A673 (cell line): Measurements from ENCODE around the gene ROBO3. TPM values are rescaled to one million over a fixed set of nuclear protein-coding genes. Genes with fewer than 3 reads are reported as not detected.

Source experiments
- BruUV-seq: library from RNA; stranded (reverse); fragments of 400-500 nt; replicated peaks from 2 replicates; lab custom pipeline; 2021; lab: Mats Ljungman, UMichigan
- CTCF ChIA-PET: fragments of 300-600 bp; sonication (Branson Sonifier 250); formaldehyde crosslinking; loops from one replicate; lab custom pipeline; 2022; ENCODE audit warnings: antibody characterized with exemption; lab: Charles Lee
- POLR2A ChIA-PET: fragments of 300-600 bp; sonication (Branson Sonifier 250); formaldehyde crosslinking; loops from one replicate; lab custom pipeline; 2022; ENCODE audit warnings: antibody characterized with exemption; ENCODE audit not compliant: low non-redundant PET; lab: Charles Lee
- DNase-seq: peaks from one replicate; pipeline ENCODE4 v3.0.0-alpha.2; 2015; ENCODE audit warnings: low spot score
- H3K27ac ChIP-seq: fragments of 200-600 bp; sonication (generic); 2 replicates; pipeline ENCODE4 v1.5.1; 2016; ENCODE audit warnings: mixed run types, low read depth, mild to moderate bottlenecking, mixed read lengths, antibody characterized with exemption, low read length; ENCODE audit not compliant: poor library complexity, severe bottlenecking
- H3K27me3 ChIP-seq: fragments of 200-600 bp; sonication (generic); replicated peaks from 2 replicates; pipeline ENCODE4 v1.6.1; 2017; ENCODE audit warnings: mixed run types, low read depth, mild to moderate bottlenecking, mixed read lengths, antibody characterized with exemption, low read length; ENCODE audit not compliant: insufficient read depth, poor library complexity
- H3K36me3 ChIP-seq: fragments of 200-600 bp; sonication (generic); 2 replicates; pipeline ENCODE4 v1.6.1; 2016; ENCODE audit warnings: mixed run types, mild to moderate bottlenecking, mixed read lengths, antibody characterized with exemption, low read length; ENCODE audit not compliant: insufficient read depth, poor library complexity, severe bottlenecking
- H3K4me1 ChIP-seq: fragments of 200-600 bp; sonication (generic); 2 replicates; pipeline ENCODE4 v1.6.1; 2017; ENCODE audit warnings: mixed run types, mild to moderate bottlenecking, mixed read lengths, antibody characterized with exemption, low read length; ENCODE audit not compliant: insufficient read depth, poor library complexity, severe bottlenecking
- H3K4me3 ChIP-seq: fragments of 200-600 bp; sonication (generic); 2 replicates; pipeline ENCODE4 v1.5.1; 2016; ENCODE audit warnings: low read depth, mixed run types, mild to moderate bottlenecking, mixed read lengths, low read length; ENCODE audit not compliant: poor library complexity, severe bottlenecking
- H3K9me3 ChIP-seq: fragments of 200-600 bp; sonication (generic); 2 replicates; pipeline ENCODE4 v1.6.1; 2016; ENCODE audit warnings: mixed run types, low read depth, mild to moderate bottlenecking, mixed read lengths, antibody characterized with exemption, low read length; ENCODE audit not compliant: poor library complexity, severe bottlenecking
- EZH2 ChIP-seq: fragments of 200-600 bp; sonication (generic); IDR thresholded peaks from 2 replicates; pipeline ENCODE4 v1.6.1; 2017; ENCODE audit warnings: borderline replicate concordance, low read depth, mild to moderate bottlenecking, mixed read lengths, antibody characterized with exemption, low read length; ENCODE audit not compliant: poor library complexity, severe bottlenecking
- intact Hi-C: fragments of 100-400 bp; cut with micrococcal nuclease; formaldehyde crosslinking; loops from one replicate; pipeline ENCODE4 v1.10.0; 2022; ENCODE audit not compliant: unreplicated experiment
- total RNA-seq: library from RNA; stranded (reverse); gene quantifications from 2 replicates; pipeline ENCODE4 v1.2.3, GENCODE V29; 2021
- TF ChIP-seq, protein P1 (sequence below): fragments of 300-800, 200-600 bp; sonication (generic); conservative IDR thresholded peaks from 2 replicates; pipeline ENCODE4 v1.5.1; 2017; ENCODE audit warnings: low read depth, mild to moderate bottlenecking, antibody characterized with exemption, low read length, moderate library complexity, mixed read lengths

The ROBO3 gene
- total RNA-seq, 1 experiment from 2014 or later, result 2.3 TPM

DNA sequence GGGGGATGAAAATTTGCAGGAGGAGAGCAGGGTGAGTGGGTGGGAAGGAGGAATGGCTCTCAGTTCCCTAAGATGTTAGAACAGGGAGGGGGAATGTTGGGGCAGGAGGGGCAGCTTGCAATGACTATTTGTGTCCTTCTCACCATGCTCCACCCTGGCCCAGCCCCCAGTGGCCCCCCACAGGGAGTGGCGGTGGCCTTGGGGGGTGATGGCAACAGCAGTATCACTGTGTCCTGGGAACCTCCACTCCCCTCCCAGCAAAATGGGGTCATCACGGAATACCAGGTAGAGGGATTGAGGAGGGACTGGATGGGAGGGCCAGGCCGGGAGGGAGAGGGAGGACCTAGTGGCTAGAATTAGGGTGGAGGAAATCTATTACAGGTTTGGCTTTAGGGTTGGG, 10.2 kb downstream of the ROBO3 start:
- H3K9me3 ChIP-seq, result no peaks in the 10 kb centered on the region
- no peaks in the 10 kb centered on the region for H3K36me3 ChIP-seq
- DNase-seq, result no peak
- H3K27ac ChIP-seq, result no peak overlapping the region
- H3K27me3 ChIP-seq, result peaks cover 28% of the 10 kb centered on the region
- ChIA-PET POLR2A (no interaction called here), CTCF (interaction anchor here (0.9 to 1.5 kb wide), 3 partner anchors 89 to 216 kb away, joined by 3 to 6 read pairs (median 3); no protein-coding TSS in a partner anchor)
- no peaks in the 10 kb centered on the region for H3K4me1 ChIP-seq
- TF ChIP-seq, protein P1, sequence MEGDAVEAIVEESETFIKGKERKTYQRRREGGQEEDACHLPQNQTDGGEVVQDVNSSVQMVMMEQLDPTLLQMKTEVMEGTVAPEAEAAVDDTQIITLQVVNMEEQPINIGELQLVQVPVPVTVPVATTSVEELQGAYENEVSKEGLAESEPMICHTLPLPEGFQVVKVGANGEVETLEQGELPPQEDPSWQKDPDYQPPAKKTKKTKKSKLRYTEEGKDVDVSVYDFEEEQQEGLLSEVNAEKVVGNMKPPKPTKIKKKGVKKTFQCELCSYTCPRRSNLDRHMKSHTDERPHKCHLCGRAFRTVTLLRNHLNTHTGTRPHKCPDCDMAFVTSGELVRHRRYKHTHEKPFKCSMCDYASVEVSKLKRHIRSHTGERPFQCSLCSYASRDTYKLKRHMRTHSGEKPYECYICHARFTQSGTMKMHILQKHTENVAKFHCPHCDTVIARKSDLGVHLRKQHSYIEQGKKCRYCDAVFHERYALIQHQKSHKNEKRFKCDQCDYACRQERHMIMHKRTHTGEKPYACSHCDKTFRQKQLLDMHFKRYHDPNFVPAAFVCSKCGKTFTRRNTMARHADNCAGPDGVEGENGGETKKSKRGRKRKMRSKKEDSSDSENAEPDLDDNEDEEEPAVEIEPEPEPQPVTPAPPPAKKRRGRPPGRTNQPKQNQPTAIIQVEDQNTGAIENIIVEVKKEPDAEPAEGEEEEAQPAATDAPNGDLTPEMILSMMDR, result no peak
- no peak for TF ChIP-seq EZH2
- intact Hi-C loops, result no loop called here
- BruUV-seq, result no TSS peak
- H3K4me3 ChIP-seq, result peak overlapping the region; percentile 58

DNA sequence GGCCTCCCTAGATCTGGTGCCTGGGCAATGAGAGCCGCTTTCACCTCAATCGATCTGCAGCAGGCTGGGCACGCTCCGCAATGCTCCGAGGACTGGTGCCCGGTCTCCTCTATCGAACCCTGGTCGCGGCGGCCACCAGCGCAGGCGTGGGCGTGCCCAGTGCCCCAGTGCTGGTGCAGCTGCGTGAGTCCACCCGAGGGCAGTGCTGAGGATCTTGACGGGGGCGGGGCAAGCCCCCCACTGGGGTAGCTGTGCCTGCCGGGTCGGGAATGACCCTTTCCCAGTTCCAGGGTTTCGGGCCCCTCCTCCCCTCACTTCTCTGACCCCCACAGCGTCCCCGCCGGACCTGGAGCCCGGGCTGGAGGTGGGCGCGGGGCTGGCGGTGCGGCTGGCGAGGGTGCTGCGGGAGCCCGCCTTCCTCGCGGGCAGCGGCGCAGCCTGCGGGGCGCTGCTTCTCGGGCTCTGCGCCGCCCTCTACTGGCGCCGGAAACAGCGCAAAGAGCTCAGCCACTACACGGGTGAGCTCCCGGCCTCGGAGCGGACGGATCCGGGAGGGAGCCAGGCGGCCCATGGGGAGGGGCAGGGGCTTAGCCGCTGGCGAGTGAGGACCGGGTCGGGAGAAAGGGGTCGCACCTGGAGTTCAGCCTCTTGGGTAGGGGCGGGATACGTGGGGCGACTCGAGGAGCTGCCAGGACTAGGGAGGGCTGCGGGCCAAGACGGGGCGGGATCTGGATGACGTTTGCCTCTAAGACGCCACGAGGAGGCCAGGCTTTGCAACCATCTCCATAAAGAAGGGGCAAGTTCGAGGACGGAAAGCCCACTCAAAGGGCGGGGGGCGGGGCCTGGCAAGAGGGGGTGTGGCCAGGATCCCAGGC, 10.9 kb downstream of the ROBO3 start:
- DNase-seq, result peak; percentile 95
- peak overlapping the region; percentile 83 for H3K27ac ChIP-seq
- ChIA-PET CTCF (interaction anchor here (0.6 to 1.5 kb wide), 18 partner anchors 9 to 565 kb away, joined by 3 to 6 read pairs (median 4); partner anchors contain the start of genes CCDC15 and TBRG1), POLR2A (interaction anchor here (0.6 kb wide), 2 partner anchors 78 to 105 kb away, joined by 4 read pairs; partner anchors contain the start of gene CCDC15)
- no peaks in the 10 kb centered on the region for H3K9me3 ChIP-seq
- peak overlapping the region; percentile 58 for H3K4me3 ChIP-seq
- TF ChIP-seq EZH2, result no peak
- TF ChIP-seq, protein P1, result peak; percentile 89
- H3K27me3 ChIP-seq, result peaks cover 20% of the 10 kb centered on the region
- no TSS peak for BruUV-seq
- H3K36me3 ChIP-seq, result no peaks in the 10 kb centered on the region
- intact Hi-C loops, result no loop called here
- H3K4me1 ChIP-seq, result no peaks in the 10 kb centered on the region

DNA sequence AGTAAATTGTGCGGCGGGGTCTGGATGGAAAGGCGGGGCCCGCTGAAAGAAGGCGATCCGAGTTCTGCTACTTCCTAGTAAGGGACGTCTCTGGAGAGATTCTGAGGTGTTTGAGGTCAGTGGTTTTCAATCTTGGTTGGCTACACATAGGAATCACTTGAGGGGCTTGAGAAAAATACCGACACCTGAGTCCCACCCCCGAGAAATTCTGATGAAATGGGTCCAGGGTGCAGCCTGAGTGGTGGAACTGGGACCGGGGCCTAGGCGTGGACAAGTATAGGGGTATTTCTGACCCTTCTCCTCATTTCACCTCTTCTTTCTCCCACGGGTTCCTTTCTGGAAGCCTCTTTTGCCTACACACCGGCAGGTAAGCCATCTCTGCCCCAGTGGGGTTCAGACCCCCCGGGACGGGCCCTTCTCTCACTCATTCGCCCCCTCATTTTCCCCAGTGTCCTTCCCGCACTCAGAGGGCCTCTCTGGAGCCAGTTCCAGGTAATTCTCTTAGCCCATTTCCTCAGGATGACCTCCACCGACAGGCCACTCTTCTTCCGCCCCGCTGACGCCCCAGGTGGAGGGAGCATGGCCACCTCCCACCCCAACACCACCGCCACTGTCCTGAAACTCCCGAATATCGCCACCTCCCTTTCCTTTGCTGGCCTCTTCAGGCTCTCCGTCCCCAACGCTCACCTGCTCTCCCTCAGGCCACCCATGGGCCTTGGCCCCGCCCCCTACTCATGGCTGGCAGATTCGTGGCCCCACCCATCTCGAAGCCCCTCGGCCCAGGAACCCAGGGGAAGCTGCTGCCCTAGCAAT, 11.8 kb downstream of the ROBO3 start:
- intact Hi-C loops, result no loop called here
- TF ChIP-seq, protein P1, result no peak
- no peak for TF ChIP-seq EZH2
- H3K4me3 ChIP-seq, result peak overlapping the region; percentile 58
- H3K27ac ChIP-seq, result peak overlapping the region; percentile 83
- BruUV-seq, result no TSS peak
- no peaks in the 10 kb centered on the region for H3K9me3 ChIP-seq
- CTCF ChIA-PET, result interaction anchor here (0.6 to 1.5 kb wide), 16 partner anchors 10 to 396 kb away, joined by 3 to 6 read pairs (median 4); partner anchors contain the start of genes CCDC15 and TBRG1
- peaks cover 12% of the 10 kb centered on the region for H3K27me3 ChIP-seq
- POLR2A ChIA-PET, result interaction anchor here (0.6 kb wide), 2 partner anchors 77 to 106 kb away, joined by 4 read pairs; partner anchors contain the start of gene CCDC15
- no peak for DNase-seq
- no peaks in the 10 kb centered on the region for H3K36me3 ChIP-seq
- no peaks in the 10 kb centered on the region for H3K4me1 ChIP-seq
